ENCODE measurements around the gene EDARADD.
"Not testable (repeated sequence)": the region's sequence is repeated elsewhere in the genome, so short reads cannot be mapped to it uniquely, and the experiment has no call there.

The EDARADD gene

DNA sequence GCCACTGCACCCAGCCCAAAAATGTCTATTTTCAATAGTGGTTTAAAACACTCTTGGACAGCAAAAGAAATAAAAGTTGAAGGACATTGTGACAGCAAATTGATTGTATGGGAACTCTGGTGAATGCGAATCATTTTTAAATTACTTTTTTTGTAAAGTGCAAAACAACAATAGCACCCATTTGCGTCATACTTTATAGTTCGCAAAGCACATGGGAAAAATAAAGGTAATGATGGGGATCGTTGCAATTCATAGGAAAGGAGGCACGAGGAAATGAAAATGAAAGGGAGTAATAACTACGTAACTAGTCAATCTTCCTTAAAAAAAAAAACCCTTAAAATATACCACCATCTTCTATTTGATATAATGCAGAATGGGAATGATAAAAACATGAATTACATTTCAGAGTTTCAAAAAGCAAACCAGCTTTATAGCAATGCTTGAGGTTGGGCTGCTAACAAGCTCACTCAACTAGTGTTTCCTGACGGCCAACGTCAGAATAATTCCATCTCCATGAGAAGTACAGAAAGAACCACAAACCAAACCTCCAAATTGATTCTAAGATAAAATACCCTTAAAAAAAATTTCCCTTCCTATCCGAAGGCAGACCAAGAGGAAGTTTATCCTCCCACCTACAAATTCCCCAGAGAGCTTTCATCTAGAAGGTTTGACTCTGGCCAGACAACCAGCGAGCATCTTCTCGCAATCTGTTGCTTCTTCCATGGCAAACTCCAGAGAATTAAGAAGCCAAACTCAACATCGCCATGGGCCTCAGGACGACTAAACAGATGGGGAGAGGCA lies at the start of gene EDARADD:
EDARADD (plus strand) TSS at position 606 of the 801 bp plus-strand sequence; CDS start at position 765, 159 bp downstream.
- DNase-seq, result no peak

DNA sequence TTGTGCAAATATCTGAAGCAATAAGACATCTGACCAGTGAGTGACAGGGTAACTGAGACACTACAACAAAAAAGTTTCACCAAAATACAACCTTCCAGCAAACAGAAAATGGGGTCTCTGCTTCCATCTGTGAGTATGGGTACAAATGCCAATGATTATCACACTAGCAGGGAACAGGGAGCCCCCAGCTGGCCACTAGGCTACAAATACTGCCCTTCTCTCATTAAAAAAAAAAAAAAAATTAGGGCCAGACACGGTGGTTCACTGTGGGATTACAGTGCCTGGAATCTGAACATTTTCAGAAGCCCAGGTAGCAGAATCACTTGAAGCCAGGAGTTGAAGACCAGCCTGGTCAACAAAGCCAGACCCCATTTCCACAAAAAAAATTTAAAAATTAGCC lies 48.4 kb upstream of the EDARADD start:
- peak; percentile 12 for DNase-seq

DNA sequence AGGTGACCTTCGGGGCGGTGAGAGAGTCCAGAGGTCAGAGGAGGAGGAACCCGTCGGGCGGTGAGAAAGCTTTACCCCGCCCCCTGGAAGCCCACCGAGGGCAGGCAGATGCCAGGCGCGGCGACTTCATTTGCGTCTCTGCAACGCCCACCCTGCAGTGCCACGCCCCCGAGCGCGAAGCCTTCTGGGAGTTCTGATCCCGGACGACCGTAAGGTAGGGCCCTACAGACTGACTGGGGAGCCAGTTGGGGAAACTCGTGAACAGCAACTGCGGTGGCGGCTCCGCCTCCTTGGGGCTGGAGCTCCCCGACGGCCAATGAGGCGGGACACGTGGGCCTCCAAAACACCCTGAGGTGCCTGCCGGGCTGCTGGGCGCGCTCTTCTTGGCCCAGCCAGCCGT lies 46.0 kb upstream of the EDARADD start:
- DNase-seq, result no peak

DNA sequence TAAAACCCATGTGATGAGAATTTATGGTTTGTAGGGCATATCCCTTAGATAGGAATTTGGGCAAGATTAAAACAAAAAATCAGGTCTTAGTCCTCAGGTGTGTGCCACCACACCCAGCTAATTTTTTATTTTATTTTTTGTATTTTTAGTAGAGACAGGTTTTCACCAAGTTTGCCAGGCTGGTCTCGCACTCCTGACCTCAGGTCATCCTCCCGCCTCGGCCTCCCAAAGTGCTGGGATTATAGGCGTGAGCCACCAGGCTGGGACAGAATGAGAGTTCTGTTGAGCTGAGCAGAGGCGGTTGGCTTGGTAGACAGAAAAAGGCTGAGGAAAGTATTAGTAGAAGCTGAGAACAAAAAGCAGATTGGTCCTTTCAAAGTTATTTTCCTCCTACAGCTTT lies 43.8 kb upstream of the EDARADD start:
- DNase-seq, result no peak

DNA sequence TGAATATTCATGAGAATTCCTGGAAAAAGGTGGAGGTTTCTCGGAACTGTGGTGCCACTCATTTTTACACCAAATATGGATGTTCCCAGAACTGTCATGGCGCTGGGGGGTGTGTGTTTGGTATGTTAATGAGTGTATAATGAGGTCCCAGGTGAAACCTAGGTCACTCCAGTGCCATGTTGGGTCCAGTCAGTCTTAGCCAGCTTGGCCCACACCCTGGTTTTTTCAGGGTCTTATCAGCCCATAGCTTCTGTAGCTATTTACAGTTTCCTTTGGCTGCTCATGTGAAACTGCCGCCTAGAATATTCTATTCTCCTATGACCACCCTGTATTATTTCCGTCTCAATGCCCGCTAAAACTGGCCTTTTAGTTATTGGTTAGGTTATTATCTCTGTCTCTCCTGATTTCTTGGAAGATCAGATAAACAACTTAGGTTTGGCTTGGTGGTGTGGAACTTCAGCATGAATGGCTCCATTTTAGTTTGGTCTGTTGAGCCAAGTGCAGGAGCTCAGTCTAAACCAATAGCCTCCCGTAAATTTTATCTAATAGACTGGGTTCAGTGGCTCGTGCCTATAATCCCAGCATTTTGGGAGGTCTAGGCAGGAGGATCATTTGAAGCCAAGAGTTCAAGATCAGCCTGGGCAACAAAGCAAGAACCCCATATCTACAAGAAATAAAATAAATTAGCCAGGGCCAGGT lies 42.1 kb upstream of the EDARADD start:
- no peak for DNase-seq

DNA sequence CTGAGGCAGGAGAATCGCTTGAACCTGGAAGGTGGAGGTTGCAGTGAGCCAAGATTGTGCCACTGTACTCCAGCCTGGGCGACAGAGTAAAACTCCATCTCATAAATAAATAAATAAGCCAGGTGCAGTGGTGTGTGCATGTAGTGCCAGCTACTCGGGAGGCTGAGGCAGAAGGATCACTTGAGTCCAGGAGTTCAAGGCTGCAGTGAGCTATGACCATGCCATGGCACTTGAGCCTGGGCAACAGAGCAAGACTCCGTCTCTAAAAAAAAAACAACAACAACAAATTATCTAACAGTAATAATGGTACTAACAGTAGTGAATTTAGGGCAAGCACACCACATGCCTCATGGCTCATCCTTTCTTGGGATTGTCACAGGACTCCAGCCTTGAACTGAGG lies 41.3 kb upstream of the EDARADD start:
- not testable (repeated sequence) for DNase-seq

DNA sequence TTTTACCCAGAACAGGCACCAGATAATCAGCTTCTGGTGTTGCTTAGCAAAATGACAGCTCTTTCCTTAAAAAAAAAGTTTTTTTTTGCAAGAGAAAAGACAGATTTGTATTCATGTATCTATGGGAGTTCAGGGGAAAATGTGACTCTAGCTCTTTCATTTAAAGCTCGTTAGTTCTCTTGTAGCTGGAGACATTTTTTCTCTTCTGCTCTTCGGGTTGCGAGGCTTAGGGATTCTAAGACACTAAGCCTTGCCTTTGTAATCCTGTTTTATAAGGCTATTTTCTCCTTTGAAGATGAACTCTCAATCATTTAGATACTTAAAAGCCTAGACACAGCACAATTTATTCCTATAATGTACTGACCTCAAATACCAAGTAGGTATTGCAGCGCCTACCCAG lies 40.3 kb upstream of the EDARADD start:
- DNase-seq, result no peak

DNA sequence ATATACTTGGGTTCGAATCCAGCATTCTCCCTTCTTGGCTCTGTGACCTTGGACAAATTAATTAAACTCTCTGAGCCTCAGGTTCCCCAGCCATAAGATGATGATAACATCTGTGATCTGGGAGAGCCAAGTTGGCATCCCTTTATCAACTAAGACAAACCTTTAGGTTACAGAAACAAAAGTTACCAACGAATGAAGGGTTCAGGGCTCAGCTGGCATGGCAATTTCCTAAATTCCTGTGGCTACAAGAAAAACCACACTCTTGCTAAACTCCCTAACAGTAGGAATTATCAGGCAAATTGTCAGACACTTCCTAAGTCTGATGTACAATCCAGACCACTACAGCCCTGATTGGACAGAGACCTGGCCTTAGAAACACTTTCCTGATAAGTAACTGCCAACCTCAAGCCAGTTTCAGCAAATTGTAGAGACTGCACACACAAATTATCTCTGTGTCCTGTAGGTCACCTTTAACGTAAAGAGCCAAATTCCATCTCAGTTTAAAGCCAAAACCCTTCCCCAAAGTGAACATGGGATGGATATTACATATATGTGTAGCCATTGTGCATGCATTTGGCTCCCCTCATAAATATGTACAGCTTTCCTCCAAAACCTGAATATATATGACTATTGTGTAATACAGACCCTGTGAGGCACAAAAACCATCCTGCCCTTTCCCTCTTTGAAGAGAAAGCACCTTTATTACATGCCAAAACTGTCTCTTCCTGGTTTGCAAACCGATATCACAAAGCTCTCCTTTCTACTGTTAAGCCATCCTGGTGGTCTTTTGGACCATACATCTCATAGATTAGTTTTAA lies 39.5 kb upstream of the EDARADD start:
- DNase-seq, result peak; percentile 9

DNA sequence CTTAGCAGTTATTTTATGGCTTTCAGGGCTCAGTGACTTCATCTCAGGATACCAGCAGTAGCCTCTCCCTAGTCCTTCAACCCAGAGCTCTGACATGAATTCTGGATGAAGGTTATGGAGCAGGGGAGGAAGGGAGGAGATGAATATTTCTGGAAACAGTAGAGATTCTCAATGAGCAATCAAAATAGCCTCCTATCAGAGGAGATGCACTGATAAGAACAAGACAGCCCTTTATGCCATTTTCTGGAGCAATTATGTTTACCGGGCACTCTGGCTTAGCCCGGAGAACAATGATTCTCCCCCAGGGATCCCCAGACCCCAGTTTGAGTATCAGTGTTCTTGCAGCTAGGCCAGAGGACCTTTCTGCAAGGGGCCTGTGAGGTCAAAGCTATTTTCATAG lies 37.9 kb upstream of the EDARADD start:
- DNase-seq, result no peak

DNA sequence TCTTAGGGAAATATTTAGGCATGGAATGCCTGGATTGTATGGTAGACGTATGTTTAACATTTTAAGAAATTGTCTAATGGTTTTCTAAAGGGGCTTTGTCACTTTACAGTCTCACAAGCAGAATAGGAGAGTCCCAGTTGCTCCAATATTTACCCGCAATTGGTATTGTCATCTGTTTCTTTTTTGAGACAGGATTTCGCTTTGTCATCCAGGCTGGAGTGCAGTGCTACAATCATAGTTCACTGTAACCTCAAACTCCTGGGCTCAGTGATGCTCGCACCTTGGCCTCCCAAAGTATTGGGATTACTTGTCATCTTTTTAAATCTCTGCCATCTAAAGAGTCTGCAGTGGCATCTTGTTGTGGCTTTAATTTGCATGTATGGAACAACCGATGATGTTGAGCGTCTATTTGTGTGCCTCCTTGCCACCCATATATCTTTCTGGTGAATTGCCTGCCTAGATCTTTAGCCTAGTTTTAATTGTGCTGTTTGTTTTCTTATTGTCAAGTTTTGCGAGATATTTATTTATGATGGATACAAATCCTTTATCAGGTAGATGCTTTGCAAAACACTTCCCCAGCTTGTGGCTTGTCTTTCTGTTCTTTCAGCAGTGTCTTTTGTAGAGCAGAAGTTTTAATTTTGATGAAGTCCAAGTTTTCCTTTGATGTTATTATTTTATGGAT lies 32.0 kb upstream of the EDARADD start:
- DNase-seq, result no peak

DNA sequence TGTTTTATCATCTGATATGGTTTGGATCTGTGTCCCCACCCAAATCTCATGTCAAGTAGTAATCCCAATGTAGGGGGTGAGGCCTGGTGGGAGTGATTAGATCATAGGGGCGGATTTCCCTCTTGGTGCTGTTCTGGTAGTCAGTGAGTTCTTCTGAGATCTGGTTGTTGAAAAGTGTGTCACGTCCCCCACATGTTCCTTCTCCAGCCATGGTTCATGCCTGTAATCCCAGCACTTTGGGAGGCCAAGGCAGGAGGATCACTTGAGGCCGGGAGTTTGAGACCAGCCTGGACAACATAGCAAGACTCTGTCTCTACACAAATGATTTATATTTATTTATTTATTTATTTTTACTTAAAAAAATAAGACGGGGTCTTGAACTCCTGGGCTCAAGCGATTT lies 30.8 kb upstream of the EDARADD start:
- no peak for DNase-seq

DNA sequence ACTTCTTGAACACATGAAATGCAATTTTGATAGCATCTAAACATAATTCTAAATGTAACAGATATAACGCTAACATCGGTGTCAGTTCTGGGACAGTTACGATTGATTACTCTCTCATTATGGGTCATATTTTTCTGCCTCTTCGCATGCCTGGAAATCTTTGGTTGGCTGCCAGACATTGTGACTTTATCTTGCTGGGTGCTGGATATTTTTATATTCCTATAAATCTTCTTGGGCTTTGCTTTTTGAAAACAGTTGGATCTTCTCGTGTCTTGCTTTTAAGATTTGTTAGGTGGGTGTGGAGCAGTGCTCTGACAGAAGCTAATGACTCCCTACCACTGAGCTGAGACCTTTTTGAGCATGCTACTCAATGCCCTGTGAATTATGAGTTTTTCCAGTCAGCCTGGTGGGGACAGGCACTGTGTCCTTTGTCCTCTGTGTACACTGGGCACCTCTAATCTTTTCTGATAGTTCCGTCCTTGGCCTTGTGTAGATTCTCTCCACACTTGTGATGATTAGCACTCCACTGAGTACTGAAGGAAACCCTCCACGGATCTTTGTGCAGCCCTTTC lies 28.0 kb upstream of the EDARADD start:
- no peak for DNase-seq

DNA sequence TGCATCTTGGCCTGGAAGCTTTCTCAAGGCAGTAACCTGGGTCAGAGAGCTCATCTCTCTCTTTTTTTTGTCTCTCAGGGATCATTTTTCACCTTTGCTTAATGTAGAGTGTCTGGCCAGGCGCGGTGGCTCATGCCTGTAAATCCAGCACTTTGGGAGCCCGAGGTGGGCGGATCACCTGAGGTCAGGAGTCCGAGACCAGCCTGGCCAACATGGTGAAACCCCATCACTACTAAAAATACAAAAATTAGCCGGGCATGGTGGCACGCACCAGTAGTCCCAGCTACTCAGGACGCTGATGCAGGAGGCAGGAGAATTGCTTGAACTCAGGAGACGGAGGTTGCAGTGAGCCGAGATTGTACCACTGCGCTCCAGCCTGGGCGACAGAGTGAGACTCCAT lies 27.4 kb upstream of the EDARADD start:
- DNase-seq, result not testable (repeated sequence)

DNA sequence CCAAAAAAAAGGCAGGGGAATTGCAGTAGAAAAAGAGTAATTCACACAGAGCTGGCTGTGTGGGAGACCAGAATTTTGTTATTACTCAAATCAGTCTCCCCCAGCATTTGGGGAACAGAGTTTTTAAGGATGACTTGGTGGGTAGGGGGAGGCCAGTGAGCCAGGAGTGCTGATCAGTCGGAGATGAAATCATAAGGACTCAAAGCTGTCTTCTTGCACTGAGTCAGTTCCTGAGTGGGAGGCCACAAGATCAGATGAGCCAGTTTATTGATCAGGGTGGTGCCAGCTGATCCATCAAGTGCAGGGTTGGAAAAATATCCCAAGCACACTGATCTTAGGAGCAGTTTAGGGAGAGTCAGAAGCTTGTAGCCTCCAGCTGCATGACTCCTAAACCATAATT lies 23.7 kb upstream of the EDARADD start:
- no peak for DNase-seq

DNA sequence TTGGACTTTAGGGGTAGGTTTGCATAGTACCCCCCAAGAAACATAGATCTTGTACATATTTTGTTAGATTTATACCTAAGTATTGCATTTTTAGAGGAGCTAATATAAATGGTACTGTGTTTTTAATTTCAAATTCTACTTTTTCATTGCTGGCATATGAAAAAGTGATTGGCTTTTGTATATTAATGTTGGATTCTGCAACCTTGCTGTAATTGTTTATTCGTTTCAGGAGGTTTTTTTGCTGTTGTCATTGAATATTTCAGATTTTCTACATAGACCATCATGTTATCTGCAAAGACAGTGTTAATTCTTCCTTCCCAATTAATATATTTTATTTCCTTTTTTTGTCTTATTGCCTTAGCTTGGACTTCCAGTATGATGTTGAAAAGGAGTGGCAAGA lies 23.0 kb upstream of the EDARADD start:
- no peak for DNase-seq

DNA sequence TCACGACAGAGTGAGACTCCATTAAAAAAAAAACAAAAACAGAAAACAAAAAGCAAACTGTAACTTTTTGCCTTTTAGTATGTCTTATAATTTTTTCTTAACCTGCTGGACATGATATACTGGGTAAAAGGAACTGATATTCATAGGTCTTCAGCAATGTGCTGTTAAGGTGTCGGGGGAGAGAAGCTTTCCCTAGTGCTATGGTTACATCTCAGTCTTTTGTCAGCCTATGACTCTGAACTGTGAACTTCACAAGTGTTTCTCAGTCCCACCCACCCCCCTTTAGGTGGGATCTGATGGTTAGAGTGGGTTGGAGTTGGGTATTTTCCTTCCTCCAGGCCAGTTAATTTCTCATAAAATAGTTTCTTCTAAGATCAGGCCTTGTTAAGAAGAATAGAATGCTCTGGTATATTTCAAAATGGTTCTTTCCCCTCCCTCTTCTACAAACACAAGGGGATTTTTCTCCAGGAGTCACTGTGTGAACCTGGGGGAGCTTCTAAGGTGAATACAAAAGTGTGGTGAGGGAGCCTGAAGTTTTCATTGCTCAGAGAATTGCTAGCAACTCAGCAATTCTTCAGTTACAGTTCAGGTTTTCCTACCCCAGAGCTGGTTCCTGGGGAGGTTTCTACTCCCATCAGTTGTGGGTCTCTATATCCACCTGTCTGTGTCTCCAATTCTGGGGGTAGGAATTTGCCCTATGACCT lies 16.1 kb upstream of the EDARADD start:
- DNase-seq, result no peak

DNA sequence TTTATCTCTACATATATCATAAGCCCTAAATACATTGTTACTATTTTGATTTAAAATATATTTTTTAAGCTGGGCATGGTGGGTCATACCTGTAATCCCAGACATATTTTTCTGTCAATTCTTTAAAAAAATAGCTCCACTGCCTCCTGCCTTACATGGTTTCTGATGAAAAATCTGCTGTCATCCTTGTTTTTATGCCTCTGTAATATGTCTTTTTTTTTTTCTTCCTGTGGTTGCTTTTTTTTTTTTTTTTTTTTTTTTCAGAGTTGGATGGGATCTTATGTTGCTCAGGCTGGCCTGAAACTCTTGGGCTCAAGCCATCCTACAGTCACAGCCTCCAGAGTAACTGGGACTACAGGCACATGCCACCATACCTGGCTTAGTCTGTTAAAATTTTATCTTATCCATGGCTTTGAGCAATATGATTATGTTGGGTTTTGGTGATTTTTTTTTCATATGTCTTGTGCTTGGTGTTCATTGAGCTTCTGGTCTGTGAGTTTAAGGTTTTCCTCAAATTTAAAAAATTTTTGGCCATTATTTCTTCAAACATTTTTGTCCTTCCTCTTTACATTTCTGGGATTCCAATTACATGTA lies 12.4 kb upstream of the EDARADD start:
- DNase-seq, result no peak

DNA sequence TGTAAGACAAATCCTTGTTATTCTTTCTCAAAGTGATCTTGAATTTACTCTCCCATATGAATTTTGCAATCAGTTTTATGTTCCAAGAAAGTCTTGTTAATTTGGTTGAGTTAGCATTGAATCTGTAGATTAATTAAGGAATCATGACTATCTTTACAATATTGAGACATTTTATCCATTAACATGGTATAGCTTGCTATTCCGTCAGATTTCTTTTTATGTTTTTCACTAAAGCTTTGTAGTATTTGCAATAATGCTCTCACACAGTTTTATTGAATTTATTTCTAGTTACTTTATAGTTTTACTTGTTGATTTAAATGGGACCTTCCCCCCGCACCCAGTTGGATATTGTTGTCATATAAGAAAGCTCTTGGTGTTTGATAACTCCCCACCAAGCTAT lies 5.8 kb upstream of the EDARADD start:
- no peak for DNase-seq

DNA sequence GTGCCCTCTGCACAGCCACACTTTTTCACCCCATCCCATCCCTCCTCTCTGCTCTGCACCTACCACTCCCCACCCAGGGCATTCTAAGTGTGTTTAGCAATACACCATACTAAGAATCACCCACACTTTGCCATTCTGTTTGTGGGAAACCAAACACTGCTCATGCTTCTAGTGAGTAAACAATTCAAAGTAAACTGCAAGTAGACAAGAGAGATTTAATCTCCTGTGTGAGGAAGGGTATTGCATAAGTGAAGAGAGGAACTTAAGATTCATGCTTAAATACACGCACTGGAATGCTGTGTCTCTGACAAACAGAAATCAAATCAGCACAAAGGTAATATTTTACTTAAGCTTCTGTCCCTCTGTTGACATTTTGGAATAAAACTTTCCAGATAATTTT lies 4.8 kb upstream of the EDARADD start:
- no peak for DNase-seq

DNA sequence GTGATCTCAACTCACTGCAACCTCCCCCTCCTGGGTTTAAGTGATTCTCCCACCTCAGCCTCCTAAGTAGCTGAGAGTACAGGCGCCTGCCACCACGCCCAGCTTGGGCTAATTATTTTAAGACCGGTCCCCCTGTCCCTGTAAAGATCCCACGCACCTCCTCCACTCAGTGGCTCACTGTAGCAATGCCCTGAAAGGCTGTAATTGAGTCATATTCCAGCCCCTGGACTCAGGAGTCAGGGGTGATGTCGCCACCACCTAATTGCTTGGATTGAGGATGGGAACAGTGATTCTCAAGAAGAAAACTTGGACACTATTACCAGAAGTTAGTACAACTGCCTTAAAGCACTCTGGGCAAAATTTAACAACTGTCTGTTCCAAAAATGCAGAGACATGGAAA lies 3.1 kb upstream of the EDARADD start:
- no peak for DNase-seq

DNA sequence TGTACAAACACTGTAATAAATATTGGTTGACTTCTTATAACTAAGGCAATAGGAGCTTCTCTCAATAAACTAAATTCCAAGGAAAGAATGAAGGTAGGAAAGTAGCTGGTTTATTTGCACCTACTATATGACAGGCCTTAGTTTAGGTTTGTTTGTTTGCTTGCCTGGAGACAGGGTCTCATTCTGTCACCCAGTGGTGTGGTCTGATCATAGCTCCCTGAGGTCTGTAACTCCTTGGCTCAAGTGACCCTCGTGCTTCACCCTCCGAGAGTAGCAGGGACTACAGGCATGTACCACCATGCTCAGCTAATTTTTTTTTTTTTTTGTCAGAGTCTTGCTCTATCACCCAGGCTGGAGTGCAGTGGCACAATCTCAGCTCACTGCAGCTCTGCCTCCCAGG lies 1.9 kb upstream of the EDARADD start:
- DNase-seq, result no peak

DNA sequence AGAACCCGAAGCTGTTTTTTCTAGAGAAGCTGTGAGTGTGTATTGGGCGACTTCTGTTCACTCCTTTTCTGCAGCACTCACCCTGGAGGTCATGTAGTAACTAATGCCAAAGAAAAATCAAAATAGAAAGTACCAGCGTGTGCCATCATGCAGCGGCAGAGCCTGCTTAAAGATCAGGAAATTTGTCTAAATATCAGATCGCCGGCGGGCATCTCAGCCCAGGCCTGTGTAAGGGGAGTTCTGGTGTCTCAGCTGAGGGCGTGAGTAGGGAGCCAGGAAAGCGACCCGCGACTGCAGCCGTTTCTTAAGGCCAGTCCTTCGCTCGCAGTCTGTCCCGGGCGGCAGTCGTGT lies 768 bp downstream of the EDARADD start:
- no peak for DNase-seq

Data from HCEC 1CT (cell line).